HG03575 (cell line): ENCODE data around the gene PSKH1.
"Not testable (repeated sequence)": the region's sequence is repeated elsewhere in the genome, so short reads cannot be mapped to it uniquely, and the experiment has no call there.

Source experiments
- ATAC-seq: cut with Tn5 transposase; IDR thresholded peaks from one replicate; pipeline ENCODE4 v1.9.1; 2021; ENCODE audit not compliant: unreplicated experiment, insufficient number of reproducible peaks, low FRiP score; ENCODE audit errors: extremely low read depth

The PSKH1 gene

GRCh38 chr16:67864044-67864443 lies 29.0 kb upstream of the PSKH1 start:
- ATAC-seq = not testable (repeated sequence)

- no peak for ATAC-seq
Observed at GRCh38 chr16:67864594-67864993, 28.5 kb upstream of the PSKH1 start.

GRCh38 chr16:67865318-67865717 lies 27.7 kb upstream of the PSKH1 start:
- ATAC-seq = no peak

GRCh38 chr16:67868290-67868689 lies 24.8 kb upstream of the PSKH1 start:
- ATAC-seq = no peak

GRCh38 chr16:67869653-67870052 lies 23.4 kb upstream of the PSKH1 start:
- no peak for ATAC-seq

GRCh38 chr16:67871256-67871655 lies 21.8 kb upstream of the PSKH1 start:
- no peak for ATAC-seq

- ATAC-seq = no peak
Observed at GRCh38 chr16:67872131-67872630, 20.9 kb upstream of the PSKH1 start.

- ATAC-seq = no peak
Observed at GRCh38 chr16:67872631-67873434, 20.2 kb upstream of the PSKH1 start, which contains the start of gene EDC4. TSS of gene EDC4 (plus strand) at chr16:67873052. CDS start at chr16:67873262, 210 bp downstream.

GRCh38 chr16:67873435-67874370 lies 19.4 kb upstream of the PSKH1 start:
- ATAC-seq = no peak

- ATAC-seq = no peak
Observed at GRCh38 chr16:67874372-67874771, 18.7 kb upstream of the PSKH1 start.

- ATAC-seq = no peak
Observed at GRCh38 chr16:67877064-67877463, 16.0 kb upstream of the PSKH1 start.

GRCh38 chr16:67878232-67878631 lies 14.8 kb upstream of the PSKH1 start:
- ATAC-seq = no peak

GRCh38 chr16:67878846-67879245 lies 14.2 kb upstream of the PSKH1 start:
- no peak for ATAC-seq

- no peak for ATAC-seq
Observed at GRCh38 chr16:67879462-67879861, 13.6 kb upstream of the PSKH1 start.

GRCh38 chr16:67879936-67880335 lies 13.1 kb upstream of the PSKH1 start:
- no peak for ATAC-seq

- no peak for ATAC-seq
Observed at GRCh38 chr16:67880584-67880983, 12.5 kb upstream of the PSKH1 start.

GRCh38 chr16:67881621-67882161 lies 11.4 kb upstream of the PSKH1 start:
- ATAC-seq = no peak

- no peak for ATAC-seq
Observed at GRCh38 chr16:67882374-67883145, 10.5 kb upstream of the PSKH1 start.
